ENCODE measurements around the gene SLC4A4.

SLC4A4 gene

GRCh38 chr4:71296945-71297344 is 41.9 kb upstream of the SLC4A4 start:
- TF ChIP-seq, protein P1, sequence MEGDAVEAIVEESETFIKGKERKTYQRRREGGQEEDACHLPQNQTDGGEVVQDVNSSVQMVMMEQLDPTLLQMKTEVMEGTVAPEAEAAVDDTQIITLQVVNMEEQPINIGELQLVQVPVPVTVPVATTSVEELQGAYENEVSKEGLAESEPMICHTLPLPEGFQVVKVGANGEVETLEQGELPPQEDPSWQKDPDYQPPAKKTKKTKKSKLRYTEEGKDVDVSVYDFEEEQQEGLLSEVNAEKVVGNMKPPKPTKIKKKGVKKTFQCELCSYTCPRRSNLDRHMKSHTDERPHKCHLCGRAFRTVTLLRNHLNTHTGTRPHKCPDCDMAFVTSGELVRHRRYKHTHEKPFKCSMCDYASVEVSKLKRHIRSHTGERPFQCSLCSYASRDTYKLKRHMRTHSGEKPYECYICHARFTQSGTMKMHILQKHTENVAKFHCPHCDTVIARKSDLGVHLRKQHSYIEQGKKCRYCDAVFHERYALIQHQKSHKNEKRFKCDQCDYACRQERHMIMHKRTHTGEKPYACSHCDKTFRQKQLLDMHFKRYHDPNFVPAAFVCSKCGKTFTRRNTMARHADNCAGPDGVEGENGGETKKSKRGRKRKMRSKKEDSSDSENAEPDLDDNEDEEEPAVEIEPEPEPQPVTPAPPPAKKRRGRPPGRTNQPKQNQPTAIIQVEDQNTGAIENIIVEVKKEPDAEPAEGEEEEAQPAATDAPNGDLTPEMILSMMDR (IDR thresholded peaks at IDR 0.05; ENCODE audit: borderline replicate concordance, control extremely low read depth, extremely low read depth, insufficient read depth, missing control alignments) = no peak
- in situ Hi-C loops (cut with MboI; ENCODE audit: low sequenced_read_pairs, unreplicated experiment) = no loop called here
- no peak for DNase-seq (ENCODE audit: low spot score)

- in situ Hi-C loops (cut with MboI; ENCODE audit: low sequenced_read_pairs, unreplicated experiment) = no loop called here
- DNase-seq (ENCODE audit: low spot score) = no peak
- TF ChIP-seq, protein P1 (IDR thresholded peaks at IDR 0.05; ENCODE audit: borderline replicate concordance, control extremely low read depth, extremely low read depth, insufficient read depth, missing control alignments) = no peak
Observed at GRCh38 chr4:71300362-71300761, 38.5 kb upstream of the SLC4A4 start.

- in situ Hi-C loops (cut with MboI; ENCODE audit: low sequenced_read_pairs, unreplicated experiment) = no loop called here
- TF ChIP-seq, protein P1 (IDR thresholded peaks at IDR 0.05; ENCODE audit: borderline replicate concordance, control extremely low read depth, extremely low read depth, insufficient read depth, missing control alignments) = no peak
- no peak for DNase-seq (ENCODE audit: low spot score)
Observed at GRCh38 chr4:71300964-71301363, 37.9 kb upstream of the SLC4A4 start.

DNA sequence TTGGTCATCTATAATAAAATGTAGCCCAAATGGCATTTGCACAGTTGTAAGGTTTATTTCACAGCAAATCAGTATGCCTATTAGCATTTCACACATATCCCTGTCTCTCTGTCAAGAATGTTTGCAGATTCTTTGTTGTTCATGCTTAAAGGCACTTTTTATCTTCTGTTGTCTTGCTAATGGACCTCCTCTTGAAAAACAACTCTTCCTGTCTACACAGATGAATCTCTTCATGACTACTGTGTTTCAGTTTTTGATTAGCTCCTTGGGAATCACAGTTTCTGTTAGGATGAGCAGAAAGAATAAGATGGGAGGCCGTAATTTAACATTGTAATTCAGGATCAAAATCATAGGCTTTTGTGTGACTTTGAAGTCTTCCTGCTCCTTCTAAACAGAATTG is 35.5 kb upstream of the SLC4A4 start:
- no peak for DNase-seq (ENCODE audit: low spot score)
- TF ChIP-seq, protein P1 (IDR thresholded peaks at IDR 0.05; ENCODE audit: borderline replicate concordance, control extremely low read depth, extremely low read depth, insufficient read depth, missing control alignments) = no peak
- in situ Hi-C loops (cut with MboI; ENCODE audit: low sequenced_read_pairs, unreplicated experiment) = no loop called here

DNA sequence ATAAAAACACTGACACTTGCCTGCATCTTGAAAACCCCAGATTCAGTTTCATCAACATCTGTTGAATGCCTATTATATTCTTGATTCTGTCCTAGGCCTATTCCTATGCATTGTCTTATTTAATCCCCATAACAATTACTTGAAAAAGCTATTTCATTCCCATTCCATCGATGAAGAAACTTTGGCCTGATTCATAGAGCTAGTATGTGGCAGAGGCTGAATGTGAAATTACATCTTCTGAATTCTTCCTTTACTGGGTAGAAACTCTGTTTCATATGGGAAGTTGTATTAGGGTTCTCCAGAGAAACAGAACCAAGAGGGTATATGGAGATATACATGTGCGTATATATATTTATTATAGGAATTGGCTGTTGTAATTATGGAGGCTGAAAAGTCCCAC is 35.0 kb upstream of the SLC4A4 start:
- TF ChIP-seq, protein P1 (IDR thresholded peaks at IDR 0.05; ENCODE audit: borderline replicate concordance, control extremely low read depth, extremely low read depth, insufficient read depth, missing control alignments) = no peak
- in situ Hi-C loops (cut with MboI; ENCODE audit: low sequenced_read_pairs, unreplicated experiment) = no loop called here
- DNase-seq (ENCODE audit: low spot score) = no peak

- no peak for DNase-seq (ENCODE audit: low spot score)
- in situ Hi-C loops (cut with MboI; ENCODE audit: low sequenced_read_pairs, unreplicated experiment) = no loop called here
- TF ChIP-seq, protein P1 (IDR thresholded peaks at IDR 0.05; ENCODE audit: borderline replicate concordance, control extremely low read depth, extremely low read depth, insufficient read depth, missing control alignments) = no peak
Observed at GRCh38 chr4:71304289-71304850, 34.5 kb upstream of the SLC4A4 start.

Data from GM13976 (cell line).